Erythroblast (primary cell): ENCODE measurements around the gene SLC6A9.

ENCODE experiments used
- GATA1 ChIP-seq: IDR thresholded peaks from 2 replicates; pipeline ENCODE4 v1.6.1; 2011; ENCODE audit warnings: low read depth, mild to moderate bottlenecking, control low read depth, low read length, moderate library complexity
- POLR2A ChIP-seq: IDR thresholded peaks from 2 replicates; pipeline ENCODE4 v1.6.1; 2011; ENCODE audit warnings: mild to moderate bottlenecking, low read length

DNA sequence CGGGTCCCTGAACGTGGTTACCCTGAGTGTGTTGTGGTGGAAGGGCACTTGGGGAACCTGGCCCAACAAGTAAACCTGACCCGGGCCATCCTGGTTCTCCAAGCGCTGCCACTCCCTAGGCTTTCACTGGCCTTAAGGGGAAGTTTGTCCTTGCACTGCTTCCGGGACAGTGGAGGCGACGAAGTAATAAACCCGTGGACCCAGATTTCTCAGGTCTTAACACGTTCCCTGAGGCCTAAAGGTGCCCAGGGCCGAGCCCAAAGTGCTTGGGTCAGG is 40.1 kb downstream of the SLC6A9 start:
- TF ChIP-seq POLR2A: no peak
- TF ChIP-seq GATA1: no peak
